Panc1 (cell line): ENCODE measurements around the gene BRF1.

ENCODE experiments used
- SIN3A ChIP-seq: IDR thresholded peaks from 2 replicates; pipeline ENCODE4 v1.6.1; 2012; ENCODE audit warnings: low read depth, mild to moderate bottlenecking, low read length, moderate library complexity, borderline replicate concordance; ENCODE audit not compliant: insufficient read depth
- TF ChIP-seq, protein P1 (sequence below): fragments of 450-650 bp; IDR thresholded peaks from 2 replicates; pipeline ENCODE4 v1.5.1; 2017; ENCODE audit warnings: mild to moderate bottlenecking

DNA sequence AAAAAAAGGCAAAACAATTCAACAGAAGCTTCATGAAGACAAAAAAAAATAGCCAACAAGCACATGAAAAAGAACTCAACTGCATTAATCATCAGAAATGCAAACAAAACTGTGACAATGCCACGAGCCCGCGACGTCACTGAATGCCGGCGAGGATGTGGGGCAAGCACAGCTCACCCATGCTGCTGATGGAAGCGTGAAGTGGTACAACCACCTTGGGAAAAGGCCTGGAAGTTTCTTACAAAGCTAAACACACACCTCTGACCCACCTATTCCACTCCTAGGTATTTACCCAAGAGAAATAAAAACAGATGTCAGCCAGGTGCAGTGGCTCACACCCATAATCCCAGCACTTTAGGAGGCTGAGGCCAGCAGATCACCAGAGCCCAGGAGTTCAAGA is 42.0 kb downstream of the BRF1 start:
- TF ChIP-seq, protein P1, sequence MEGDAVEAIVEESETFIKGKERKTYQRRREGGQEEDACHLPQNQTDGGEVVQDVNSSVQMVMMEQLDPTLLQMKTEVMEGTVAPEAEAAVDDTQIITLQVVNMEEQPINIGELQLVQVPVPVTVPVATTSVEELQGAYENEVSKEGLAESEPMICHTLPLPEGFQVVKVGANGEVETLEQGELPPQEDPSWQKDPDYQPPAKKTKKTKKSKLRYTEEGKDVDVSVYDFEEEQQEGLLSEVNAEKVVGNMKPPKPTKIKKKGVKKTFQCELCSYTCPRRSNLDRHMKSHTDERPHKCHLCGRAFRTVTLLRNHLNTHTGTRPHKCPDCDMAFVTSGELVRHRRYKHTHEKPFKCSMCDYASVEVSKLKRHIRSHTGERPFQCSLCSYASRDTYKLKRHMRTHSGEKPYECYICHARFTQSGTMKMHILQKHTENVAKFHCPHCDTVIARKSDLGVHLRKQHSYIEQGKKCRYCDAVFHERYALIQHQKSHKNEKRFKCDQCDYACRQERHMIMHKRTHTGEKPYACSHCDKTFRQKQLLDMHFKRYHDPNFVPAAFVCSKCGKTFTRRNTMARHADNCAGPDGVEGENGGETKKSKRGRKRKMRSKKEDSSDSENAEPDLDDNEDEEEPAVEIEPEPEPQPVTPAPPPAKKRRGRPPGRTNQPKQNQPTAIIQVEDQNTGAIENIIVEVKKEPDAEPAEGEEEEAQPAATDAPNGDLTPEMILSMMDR, result no peak
- TF ChIP-seq SIN3A, result no peak
